GM23338 (cell line): ENCODE data around the gene NFX1. TPM values are rescaled to one million over a fixed set of nuclear protein-coding genes. Genes with fewer than 3 reads are reported as not detected.

Experiments
- ATAC-seq: fragments of 200-7000 bp; cut with Tn5 transposase; 3 replicates; pipeline ENCODE4 v1.9.1; 2020
- DNase-seq: peaks from one replicate; pipeline ENCODE4 v3.0.0-alpha.2; 2015; ENCODE audit warnings: low spot score
- H2AFZ ChIP-seq: fragments of 200-600 bp; sonication (generic); 2 replicates; pipeline ENCODE4 v1.8.0; 2016; ENCODE audit warnings: antibody characterized with exemption, mild to moderate bottlenecking, moderate library complexity
- H3F3A ChIP-seq: fragments of 200-600 bp; sonication (generic); replicated peaks from 2 replicates; pipeline ENCODE4 v1.8.0; 2017; ENCODE audit warnings: antibody characterized with exemption, mixed run types, low read depth
- H3K27ac ChIP-seq: fragments of 200-600 bp; sonication (generic); 2 replicates; pipeline ENCODE4 v1.6.1; 2016; ENCODE audit warnings: low read depth
- H3K27me3 ChIP-seq: fragments of 200-600 bp; sonication (generic); 2 replicates; pipeline ENCODE4 v1.8.0; 2016; ENCODE audit warnings: mild to moderate bottlenecking, mixed run types, moderate library complexity; ENCODE audit not compliant: insufficient read depth
- H3K36me3 ChIP-seq: fragments of 200-600 bp; sonication (generic); 2 replicates; pipeline ENCODE4 v1.8.0; 2016; ENCODE audit warnings: mild to moderate bottlenecking; ENCODE audit not compliant: insufficient read depth
- H3K4me1 ChIP-seq: fragments of 200-600 bp; sonication (generic); 2 replicates; pipeline ENCODE4 v1.8.0; 2016; ENCODE audit warnings: mild to moderate bottlenecking, moderate library complexity; ENCODE audit not compliant: insufficient read depth
- H3K4me2 ChIP-seq: fragments of 200-600 bp; sonication (generic); 2 replicates; pipeline ENCODE4 v1.7.1; 2017; ENCODE audit warnings: mixed run types
- H3K4me3 ChIP-seq: fragments of 200-600 bp; sonication (generic); 2 replicates; pipeline ENCODE4 v1.6.1; 2016; ENCODE audit warnings: mixed run types
- H3K79me2 ChIP-seq: fragments of 200-600 bp; sonication (generic); replicated peaks from 2 replicates; pipeline ENCODE4 v1.8.0; 2017; ENCODE audit warnings: mild to moderate bottlenecking; ENCODE audit not compliant: insufficient read depth
- H3K9me2 ChIP-seq: fragments of 200-600 bp; sonication (generic); 2 replicates; pipeline ENCODE4 v1.8.0; 2017; ENCODE audit not compliant: insufficient read depth
- H4K20me1 ChIP-seq: fragments of 200-600 bp; sonication (generic); replicated peaks from 2 replicates; pipeline ENCODE4 v1.8.0; 2017; ENCODE audit warnings: mild to moderate bottlenecking; ENCODE audit not compliant: insufficient read depth
- H3K27ac Mint-ChIP-seq: 2 replicates; pipeline ENCODE4 v1.8.0; 2020; ENCODE audit warnings: inconsistent platforms, mild to moderate bottlenecking, moderate library complexity, mixed read lengths
- H3K27me3 Mint-ChIP-seq: 3 replicates; pipeline ENCODE4 v1.8.0; 2022; ENCODE audit warnings: low read depth, mild to moderate bottlenecking, moderate library complexity, mixed read lengths, inconsistent platforms; ENCODE audit not compliant: insufficient read depth, poor library complexity
- H3K36me3 Mint-ChIP-seq: 3 replicates; pipeline ENCODE4 v1.8.0; 2021; ENCODE audit warnings: low read depth, mild to moderate bottlenecking, inconsistent platforms, moderate library complexity, mixed read lengths
- H3K4me1 Mint-ChIP-seq: 3 replicates; pipeline ENCODE4 v1.8.0; 2020; ENCODE audit warnings: mild to moderate bottlenecking, inconsistent platforms, mixed read lengths
- H3K4me3 Mint-ChIP-seq: 3 replicates; pipeline ENCODE4 v1.8.0; 2021; ENCODE audit warnings: moderate library complexity, mild to moderate bottlenecking, inconsistent platforms, mixed read lengths
- H3K9me3 Mint-ChIP-seq: 3 replicates; pipeline ENCODE4 v1.8.0; 2020; ENCODE audit warnings: moderate library complexity, mild to moderate bottlenecking, inconsistent platforms, mixed read lengths
- CREB1 ChIP-seq: fragments of 250-450 bp; sonication (Bioruptor Pico); IDR thresholded peaks from 2 replicates; pipeline ENCODE4 v1.5.0; 2020; ENCODE audit warnings: low read depth, mild to moderate bottlenecking, moderate library complexity
- CTCF ChIP-seq, 2 experiments: fragments of 200-600 bp in 1 of 2; sonication (generic) in 1 of 2; conservative IDR thresholded peaks; 2 replicates each; pipeline versions ENCODE4 v1.5.1 to v1.6.1; 2016 to 2017; ENCODE audit warnings: antibody characterized with exemption in 2 of 2, low read depth in 2 of 2, mild to moderate bottlenecking in 2 of 2, moderate library complexity in 1 of 2
- ETS1 ChIP-seq: IDR thresholded peaks from 2 replicates; pipeline ENCODE4 v1.6.1; 2016; ENCODE audit warnings: antibody characterized with exemption
- EZH2 ChIP-seq: fragments of 200-600 bp; sonication (generic); IDR thresholded peaks from one replicate; pipeline ENCODE4 v1.8.0; 2017; ENCODE audit warnings: antibody characterized with exemption, mild to moderate bottlenecking, low read depth; ENCODE audit not compliant: unreplicated experiment
- EZH2phosphoT487 ChIP-seq: fragments of 200-600 bp; sonication (generic); IDR thresholded peaks from one replicate; pipeline ENCODE4 v1.8.1; 2018; ENCODE audit warnings: antibody characterized with exemption; ENCODE audit not compliant: unreplicated experiment
- JUNB ChIP-seq: IDR thresholded peaks from one replicate; pipeline ENCODE4 v1.6.1; 2016; ENCODE audit warnings: antibody characterized with exemption; ENCODE audit not compliant: unreplicated experiment
- NANOG ChIP-seq: IDR thresholded peaks from 2 replicates; pipeline ENCODE4 v1.6.1; 2016; ENCODE audit warnings: antibody characterized with exemption, borderline replicate concordance
- POLR2AphosphoS5 ChIP-seq: IDR thresholded peaks from 2 replicates; pipeline ENCODE4 v1.6.1; 2016; ENCODE audit warnings: antibody characterized with exemption, low read depth
- REST ChIP-seq: IDR thresholded peaks from one replicate; pipeline ENCODE4 v1.6.1; 2018; ENCODE audit warnings: antibody characterized with exemption; ENCODE audit not compliant: unreplicated experiment
- STAT1 ChIP-seq: IDR thresholded peaks from one replicate; pipeline ENCODE4 v1.6.1; 2016; ENCODE audit warnings: antibody characterized with exemption; ENCODE audit not compliant: unreplicated experiment
- ZNF114 ChIP-seq: fragments of 250-450 bp; sonication (Bioruptor Pico); IDR thresholded peaks from 2 replicates; pipeline ENCODE4 v1.5.0; 2020; ENCODE audit warnings: mild to moderate bottlenecking, moderate library complexity
- ZNF331 ChIP-seq: fragments of 250-450 bp; sonication (Bioruptor Pico); IDR thresholded peaks from 2 replicates; pipeline ENCODE4 v1.5.0; 2020; ENCODE audit warnings: low read depth, mild to moderate bottlenecking, moderate library complexity
- ZNF462 ChIP-seq: fragments of 250-450 bp; sonication (Bioruptor Pico); IDR thresholded peaks from 2 replicates; pipeline ENCODE4 v1.5.0; 2020; ENCODE audit warnings: mild to moderate bottlenecking, moderate library complexity
- polyA plus RNA-seq: library from polyadenylated mRNA; unstranded; fragments of >200 nt; fragmentation: Nextera tagmentation; extraction: Ambion mirVana; gene quantifications from 2 replicates; pipeline ENCODE4 v1.2.1, GENCODE V29; 2016
- total RNA-seq: library from RNA; depleted of rRNA; stranded (reverse); fragments of >200 nt; shearing (Covaris generic); gene quantifications from 2 replicates; pipeline ENCODE4 v1.2.3, GENCODE V29; 2014

The NFX1 gene
- total and polyA plus RNA-seq, 2 experiments from 2014 or later: 13.9 to 26.1 TPM

GRCh38 chr9:33273266-33273971, 16.9 kb upstream of the NFX1 start:
- Histone ChIP-seq H3K9me2 (no peaks in the 10 kb centered on the region), H3K4me3 (no peak overlapping the region), H3K79me2 (peaks cover 9% of the 10 kb centered on the region), H2AFZ (no peak overlapping the region), H3F3A (no peaks in the 10 kb centered on the region), H3K27me3 (no peaks in the 10 kb centered on the region), H4K20me1 (peaks cover 5% of the 10 kb centered on the region), H3K27ac (no peak overlapping the region), H3K4me1 (no peaks in the 10 kb centered on the region), H3K36me3 (peaks cover 48% of the 10 kb centered on the region), H3K4me2 (no peak overlapping the region)
- no peaks in the 10 kb centered on the region for H3K4me1 Mint-ChIP-seq
- H3K27me3 Mint-ChIP-seq: peaks cover 4% of the 10 kb centered on the region
- H3K27ac Mint-ChIP-seq: no peak overlapping the region
- no peak overlapping the region for H3K4me3 Mint-ChIP-seq
- no peak for DNase-seq
- peaks cover 45% of the 10 kb centered on the region for H3K36me3 Mint-ChIP-seq
- no peaks in the 10 kb centered on the region for H3K9me3 Mint-ChIP-seq
- TF ChIP-seq EZH2phosphoT487 (no peak), STAT1 (no peak), CTCF (conservative IDR thresholded peaks at IDR 0.05; ENCODE audit: low read depth in 2 of 2) (no peak), POLR2AphosphoS5 (no peak), EZH2 (no peak), ZNF331 (CRISPR knock-in tag) (no peak), ZNF114 (CRISPR knock-in tag) (no peak), NANOG (no peak), REST (no peak), JUNB (no peak), ZNF462 (CRISPR knock-in tag) (no peak), CREB1 (no peak), ETS1 (no peak)
- no peak for ATAC-seq
